GM18951 (cell line): ENCODE results near the gene OR2G2.

Experiments
- POLR2A ChIP-seq: IDR thresholded peaks from 4 replicates; pipeline ENCODE4 v1.6.1; 2011; ENCODE audit warnings: mild to moderate bottlenecking; ENCODE audit not compliant: insufficient read length, insufficient read depth; ENCODE audit errors: extremely low read depth
- in situ Hi-C: fragments of 300-500 bp; cut with MboI; formaldehyde crosslinking; loops from one replicate; pipeline ENCODE4 v1.12.0; 2022; ENCODE audit warnings: low sequenced_read_pairs, mixed read lengths, inconsistent platforms; ENCODE audit not compliant: unreplicated experiment

Gene OR2G2

GRCh38 chr1:247576514-247576913 is 11.6 kb upstream of the OR2G2 start:
- in situ Hi-C loops: loop anchor here (25.0 kb wide), 1 partner anchor 189 kb away; no protein-coding TSS in a partner anchor

GRCh38 chr1:247578946-247579460 is 9.2 kb upstream of the OR2G2 start:
- TF ChIP-seq POLR2A: no peak
- in situ Hi-C loops: loop anchor here (25.0 kb wide), 1 partner anchor 192 kb away; no protein-coding TSS in a partner anchor

More at GRCh38 chr1:247576514-247576913, 11.6 kb upstream of the OR2G2 start:
- no peak for TF ChIP-seq POLR2A

GRCh38 chr1:247605286-247605685 is 17.1 kb downstream of the OR2G2 start, which contains the start of gene OR2G3:
Gene OR2G3, plus strand, starts transcription at chr1:247605586. Its CDS starts 0 bp downstream, at chr1:247605586.
- no peak for TF ChIP-seq POLR2A
- in situ Hi-C loops: no loop called here

GRCh38 chr1:247613405-247613804 is 25.2 kb downstream of the OR2G2 start:
- TF ChIP-seq POLR2A: no peak
- in situ Hi-C loops: no loop called here

- TF ChIP-seq POLR2A: no peak
- in situ Hi-C loops: no loop called here
Measured at GRCh38 chr1:247614625-247615024, 26.5 kb downstream of the OR2G2 start.

- no peak for TF ChIP-seq POLR2A
- in situ Hi-C loops: no loop called here
Measured at GRCh38 chr1:247627951-247628350, 39.8 kb downstream of the OR2G2 start.

GRCh38 chr1:247638011-247638410 is 49.9 kb downstream of the OR2G2 start:
- TF ChIP-seq POLR2A: no peak
- in situ Hi-C loops: no loop called here

GRCh38 chr1:247638781-247639180 is 50.6 kb downstream of the OR2G2 start:
- no peak for TF ChIP-seq POLR2A
- in situ Hi-C loops: no loop called here
